Mesenchymal stem cell (in vitro differentiated cells and primary cell): ENCODE measurements around the gene RPS16.

ENCODE experiments used
- DNase-seq: peaks from one replicate; pipeline ENCODE4 v3.0.0-alpha.2; 2013
- H2AFZ ChIP-seq: one replicate; pipeline ENCODE4 v1.6.1; 2013; ENCODE audit warnings: low read depth, mild to moderate bottlenecking, control low read depth, inconsistent platforms, low read length, moderate library complexity
- H2AK5ac ChIP-seq: 2 replicates; pipeline ENCODE4 v1.6.1; 2013; ENCODE audit warnings: low read length, moderate library complexity, mild to moderate bottlenecking, inconsistent platforms; ENCODE audit not compliant: severe bottlenecking
- H2BK120ac ChIP-seq: one replicate; pipeline ENCODE4 v1.6.1; 2013; ENCODE audit warnings: low read depth, mild to moderate bottlenecking, inconsistent platforms, low read length, moderate library complexity
- H2BK12ac ChIP-seq, 2 experiments: one replicate each; pipeline ENCODE4 v1.6.1; 2013; ENCODE audit warnings: inconsistent platforms in 2 of 2, low read length in 2 of 2, mild to moderate bottlenecking in 2 of 2, moderate library complexity in 2 of 2, control low read depth in 1 of 2
- H2BK15ac ChIP-seq: one replicate; pipeline ENCODE4 v1.6.1; 2013; ENCODE audit warnings: mild to moderate bottlenecking, low read depth, inconsistent platforms; ENCODE audit not compliant: poor library complexity, severe bottlenecking
- H2BK5ac ChIP-seq: 2 replicates; pipeline ENCODE4 v1.6.1; 2013; ENCODE audit warnings: low read depth, mild to moderate bottlenecking, low read length, control low read depth, inconsistent platforms; ENCODE audit not compliant: poor library complexity, severe bottlenecking
- H3K14ac ChIP-seq, 2 experiments: one replicate each; pipeline ENCODE4 v1.6.1; 2013; ENCODE audit warnings: inconsistent platforms in 2 of 2, low read length in 2 of 2, control low read depth in 1 of 2, mild to moderate bottlenecking in 1 of 2, moderate library complexity in 1 of 2
- H3K18ac ChIP-seq, 2 experiments: one replicate each; pipeline ENCODE4 v1.6.1; 2013; ENCODE audit warnings: inconsistent platforms in 2 of 2, low read length in 2 of 2, control low read depth in 1 of 2, low read depth in 1 of 2, mild to moderate bottlenecking in 1 of 2
- H3K23ac ChIP-seq, 2 experiments: one replicate each; pipeline ENCODE4 v1.6.1; 2013; ENCODE audit warnings: inconsistent platforms in 2 of 2, low read length in 2 of 2, mild to moderate bottlenecking in 2 of 2, moderate library complexity in 2 of 2, control low read depth in 1 of 2
- H3K27ac ChIP-seq: 2 replicates; pipeline ENCODE4 v1.5.1; 2013; ENCODE audit warnings: mild to moderate bottlenecking, moderate library complexity, low read length, control low read depth, inconsistent platforms; ENCODE audit not compliant: poor library complexity, severe bottlenecking
- H3K27me3 ChIP-seq, 2 experiments: 2 replicates each; pipeline versions ENCODE4 v1.6.1 to v1.7.0; 2013; ENCODE audit warnings: low read length in 2 of 2, mild to moderate bottlenecking in 2 of 2, moderate library complexity in 2 of 2, control low read depth in 1 of 2, inconsistent platforms in 1 of 2; ENCODE audit not compliant: control insufficient read depth in 1 of 2, insufficient read depth in 1 of 2
- H3K36me3 ChIP-seq, 2 experiments: 2 replicates each; pipeline versions ENCODE4 v1.6.1 to v1.7.0; 2013; ENCODE audit warnings: low read length in 2 of 2, control low read depth in 1 of 2, inconsistent platforms in 1 of 2, low read depth in 1 of 2, mild to moderate bottlenecking in 1 of 2; ENCODE audit not compliant: insufficient read depth in 2 of 2, control insufficient read depth in 1 of 2
- H3K4ac ChIP-seq, 2 experiments: one replicate each; pipeline ENCODE4 v1.6.1; 2013; ENCODE audit warnings: inconsistent platforms in 2 of 2, low read length in 2 of 2, mild to moderate bottlenecking in 2 of 2, moderate library complexity in 2 of 2, control low read depth in 1 of 2, low read depth in 1 of 2
- H3K4me1 ChIP-seq: 2 replicates; pipeline ENCODE4 v1.6.1; 2013; ENCODE audit warnings: low read depth, low read length, control low read depth; ENCODE audit not compliant: control insufficient read depth, insufficient read depth
- H3K4me2 ChIP-seq: 2 replicates; pipeline ENCODE4 v1.6.1; 2013; ENCODE audit warnings: low read length, mild to moderate bottlenecking, inconsistent platforms; ENCODE audit not compliant: poor library complexity, severe bottlenecking
- H3K4me3 ChIP-seq, 2 experiments: 2 replicates each; pipeline versions ENCODE4 v1.5.1 to v1.7.0; 2013; ENCODE audit warnings: low read length in 2 of 2, mild to moderate bottlenecking in 2 of 2, control low read depth in 1 of 2, low read depth in 1 of 2; ENCODE audit not compliant: insufficient read depth in 1 of 2
- H3K79me1 ChIP-seq: replicated peaks from 2 replicates; pipeline ENCODE4 v1.6.1; 2013; ENCODE audit warnings: mild to moderate bottlenecking, control low read depth, low read length, inconsistent platforms; ENCODE audit not compliant: poor library complexity, severe bottlenecking
- H3K9ac ChIP-seq: 2 replicates; pipeline ENCODE4 v1.7.0; 2013; ENCODE audit warnings: mild to moderate bottlenecking, low read length, moderate library complexity
- H3K9me3 ChIP-seq: 2 replicates; pipeline ENCODE4 v1.7.0; 2013; ENCODE audit warnings: mild to moderate bottlenecking, low read length; ENCODE audit not compliant: control insufficient read depth
- H4K8ac ChIP-seq: one replicate; pipeline ENCODE4 v1.6.1; 2013; ENCODE audit warnings: inconsistent platforms, mild to moderate bottlenecking, low read length, moderate library complexity
- H4K91ac ChIP-seq: one replicate; pipeline ENCODE4 v1.6.1; 2013; ENCODE audit warnings: mild to moderate bottlenecking, low read length, inconsistent platforms
- whole genome bisulfite sequencing: methylation state at CpG from one replicate; pipeline ENCODE4 v1.1.7; 2013; ENCODE audit warnings: mixed read lengths; 5-methylcytosine and 5-hydroxymethylcytosine counted together

RPS16 gene

DNA sequence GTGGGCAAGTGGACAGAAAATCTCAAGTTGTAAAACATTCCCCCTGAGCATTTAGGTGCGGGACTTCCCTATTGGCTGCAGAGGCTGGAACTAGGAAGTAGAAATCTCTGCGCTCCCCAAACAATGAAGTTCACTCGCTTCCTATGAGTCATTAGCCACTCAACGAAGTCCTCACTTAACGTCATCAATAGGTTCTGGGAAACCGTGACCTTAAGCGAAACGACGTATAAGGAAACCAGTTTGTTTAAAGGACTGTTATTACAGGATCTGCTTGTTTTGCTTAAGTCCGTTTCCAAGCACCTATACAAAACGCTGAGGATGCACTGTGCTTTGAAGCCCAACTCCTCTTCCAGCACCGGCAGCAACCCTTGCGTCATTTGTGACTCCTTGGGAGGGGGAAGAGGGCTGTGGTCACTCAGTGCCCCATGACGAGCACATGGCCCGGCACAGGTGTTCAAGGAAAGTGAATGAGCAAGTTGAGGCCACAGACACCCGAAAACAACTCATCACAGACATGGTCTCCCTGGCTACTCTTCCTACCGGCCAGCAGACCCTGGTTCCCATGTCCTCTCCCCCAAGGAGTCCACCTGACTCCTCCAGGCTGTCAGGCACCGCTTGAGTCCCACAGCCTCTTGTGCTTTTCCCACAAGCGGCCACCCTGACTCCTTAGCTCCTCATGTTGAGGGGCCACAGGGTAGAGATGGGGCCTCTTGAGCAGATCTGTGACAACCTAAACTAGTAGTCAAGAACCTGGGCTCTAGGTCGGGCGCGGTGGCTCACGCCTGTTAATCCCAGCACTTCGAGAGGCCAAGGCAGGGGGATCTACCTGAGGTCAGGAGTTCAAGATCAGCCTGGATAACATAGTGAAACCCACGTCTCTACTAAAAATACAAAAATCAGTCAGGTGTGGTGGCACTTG lies 4.8 kb downstream of the RPS16 start:
- H3K9ac ChIP-seq: no peak overlapping the region
- peaks cover 6% of the 10 kb centered on the region for H3K79me1 ChIP-seq
- H4K91ac ChIP-seq: peak overlapping the region; percentile 44
- H3K4me3 ChIP-seq: no peak overlapping the region
- peak overlapping the region; percentile 80 to 85 for H3K18ac ChIP-seq
- peak overlapping the region; percentile 80 for H2BK120ac ChIP-seq
- 32% methylated on average over 24 of the region's 25 CpGs for WGBS
- H3K4me2 ChIP-seq: no peak overlapping the region
- H2BK12ac ChIP-seq: peak overlapping the region; percentile 69 to 75
- peak overlapping the region; percentile 95 for H4K8ac ChIP-seq
- peak overlapping the region; percentile 96 for H2AK5ac ChIP-seq
- peak overlapping the region; percentile 94 for H2BK15ac ChIP-seq
- H3K14ac ChIP-seq: peak overlapping the region in 1 of 2 experiments; percentile 35
- H3K4me1 ChIP-seq: peaks cover 42% of the 10 kb centered on the region
- peak overlapping the region in 1 of 2 experiments; percentile 23 for H3K23ac ChIP-seq
- peak overlapping the region; percentile 93 for H2BK5ac ChIP-seq
- H3K9me3 ChIP-seq: no peaks in the 10 kb centered on the region
- no peaks in the 10 kb centered on the region for H3K27me3 ChIP-seq
- peak overlapping the region; percentile 71 to 82 for H3K4ac ChIP-seq
- H3K36me3 ChIP-seq: peaks cover 33 to 39% of the 10 kb centered on the region in 2 experiments
- no peak overlapping the region for H2AFZ ChIP-seq
- peak; percentile 100 for DNase-seq
- H3K27ac ChIP-seq: peak overlapping the region; percentile 98

GRCh38 chr19:39428283-39429112 lies 7.3 kb downstream of the RPS16 start:
- Histone ChIP-seq H2BK15ac (peak overlapping the region; percentile 83), H4K91ac (peak overlapping the region; percentile 36), H2BK5ac (peak overlapping the region; percentile 33), H4K8ac (peak overlapping the region; percentile 79), H2BK12ac (peak overlapping the region; percentile 11 to 44), H3K9me3 (no peaks in the 10 kb centered on the region), H2AFZ (no peak overlapping the region), H2AK5ac (peak overlapping the region; percentile 11), H3K4ac (peak overlapping the region; percentile 3 to 20), H3K23ac (no peak overlapping the region), H3K79me1 (peaks cover 18% of the 10 kb centered on the region), H3K36me3 (peaks cover 31 to 51% of the 10 kb centered on the region in 2 experiments), H3K27me3 (no peaks in the 10 kb centered on the region), H3K14ac (no peak overlapping the region), H3K9ac (peak overlapping the region; percentile 67), H3K4me3 (peak overlapping the region in 1 of 2 experiments; percentile 45), H3K18ac (peak overlapping the region; percentile 9 to 72), H3K4me1 (peaks cover 34% of the 10 kb centered on the region), H3K27ac (peak overlapping the region; percentile 89), H2BK120ac (peak overlapping the region; percentile 43), H3K4me2 (peak overlapping the region; percentile 15)
- 30% methylated on average over 16 of the region's 23 CpGs for WGBS
- peak; percentile 98 for DNase-seq

GRCh38 chr19:39427707-39428106 lies 8.0 kb downstream of the RPS16 start:
- Histone ChIP-seq H2AFZ (no peak overlapping the region), H3K27ac (peak overlapping the region; percentile 89), H3K36me3 (peaks cover 27 to 51% of the 10 kb centered on the region in 2 experiments), H4K8ac (no peak overlapping the region), H3K4ac (peak overlapping the region in 1 of 2 experiments; percentile 40), H3K4me3 (no peak overlapping the region), H3K18ac (peak overlapping the region; percentile 48 to 84), H3K27me3 (no peaks in the 10 kb centered on the region), H3K9ac (no peak overlapping the region), H3K4me2 (no peak overlapping the region), H2BK5ac (peak overlapping the region; percentile 92), H2AK5ac (peak overlapping the region; percentile 99), H3K14ac (peak overlapping the region in 1 of 2 experiments; percentile 67), H3K9me3 (no peaks in the 10 kb centered on the region), H3K4me1 (peaks cover 33% of the 10 kb centered on the region), H3K79me1 (peaks cover 17% of the 10 kb centered on the region), H2BK12ac (peak overlapping the region; percentile 69 to 91), H3K23ac (peak overlapping the region in 1 of 2 experiments; percentile 9), H2BK120ac (no peak overlapping the region), H2BK15ac (no peak overlapping the region), H4K91ac (peak overlapping the region; percentile 78)
- WGBS: 93% methylated on average over 11 of the region's 11 CpGs
- DNase-seq: peak; percentile 32
